Suppressor macrophage treated with lipopolysaccharide for 1 hour (primary cell): Measurements from ENCODE around the gene TACR3.
"Not testable (repeated sequence)": the region's sequence is repeated elsewhere in the genome, so short reads cannot be mapped to it uniquely, and the experiment has no call there.

Experiments
- DNase-seq, 3 donors: peaks; one replicate each; pipeline ENCODE4 v3.0.0-alpha.2; 2020 to 2022

Gene TACR3, protein sequence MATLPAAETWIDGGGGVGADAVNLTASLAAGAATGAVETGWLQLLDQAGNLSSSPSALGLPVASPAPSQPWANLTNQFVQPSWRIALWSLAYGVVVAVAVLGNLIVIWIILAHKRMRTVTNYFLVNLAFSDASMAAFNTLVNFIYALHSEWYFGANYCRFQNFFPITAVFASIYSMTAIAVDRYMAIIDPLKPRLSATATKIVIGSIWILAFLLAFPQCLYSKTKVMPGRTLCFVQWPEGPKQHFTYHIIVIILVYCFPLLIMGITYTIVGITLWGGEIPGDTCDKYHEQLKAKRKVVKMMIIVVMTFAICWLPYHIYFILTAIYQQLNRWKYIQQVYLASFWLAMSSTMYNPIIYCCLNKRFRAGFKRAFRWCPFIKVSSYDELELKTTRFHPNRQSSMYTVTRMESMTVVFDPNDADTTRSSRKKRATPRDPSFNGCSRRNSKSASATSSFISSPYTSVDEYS

DNA sequence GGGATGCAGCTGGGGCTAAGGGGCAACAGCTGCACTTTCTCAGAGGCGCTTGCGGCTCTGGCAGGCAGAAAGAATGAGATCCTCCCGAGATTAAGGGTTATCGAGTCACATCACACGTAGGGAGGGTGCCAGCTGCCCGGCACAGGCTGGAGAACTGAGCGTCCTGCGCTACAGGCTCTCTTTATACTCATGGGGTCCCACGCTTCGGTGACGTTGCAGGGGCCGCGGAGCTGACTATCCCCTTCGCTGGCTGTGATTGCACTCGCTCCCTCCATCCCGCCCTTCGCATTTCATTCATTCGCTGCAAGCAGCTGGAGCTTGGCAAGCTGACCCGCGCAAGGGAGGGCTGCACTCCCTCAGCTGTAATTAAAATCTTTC lies at the start of gene TACR3:
TACR3 (minus strand) TSS at position 156 of the 378 bp plus-strand sequence. CDS start 310 bp downstream, outside the sequence.
- DNase-seq = no peak

DNA sequence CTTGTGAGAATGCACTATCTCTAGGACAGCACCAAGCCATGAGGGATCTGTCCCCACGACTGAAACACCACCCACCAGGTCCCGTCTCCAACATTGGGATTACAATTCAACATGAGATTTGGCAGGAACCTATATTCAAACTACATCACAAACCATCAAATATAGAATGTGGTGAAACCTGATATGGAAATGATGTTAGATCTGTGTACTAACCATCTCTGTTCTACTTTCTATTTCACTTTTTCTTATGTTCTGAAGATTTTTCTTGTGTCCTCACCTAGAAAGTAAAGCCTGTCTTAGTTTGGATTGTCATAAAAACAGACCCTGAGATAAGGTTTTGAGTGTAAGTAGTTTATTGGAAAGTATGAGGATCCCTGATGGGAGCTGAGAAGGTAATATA lies 37.8 kb upstream of the TACR3 start:
- no peak for DNase-seq

DNA sequence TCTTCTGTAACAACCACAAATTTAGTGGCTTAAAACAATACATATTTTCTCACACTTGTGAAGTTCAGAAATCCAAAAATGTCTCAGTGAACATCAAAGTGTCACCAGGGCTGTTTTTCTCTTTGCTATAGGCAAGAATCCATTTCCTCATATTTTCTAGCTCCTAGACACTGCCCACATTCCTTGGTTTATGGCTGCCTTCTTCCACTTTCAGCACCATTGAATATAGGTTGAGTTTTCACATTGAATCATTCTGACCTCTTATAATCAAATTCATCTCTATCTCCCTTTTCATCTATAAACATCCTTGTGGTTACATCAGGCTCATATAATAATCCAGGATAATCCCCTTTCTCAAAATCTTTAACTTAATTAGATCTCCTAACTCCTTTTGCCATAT lies 37.0 kb upstream of the TACR3 start:
- DNase-seq = no peak

DNA sequence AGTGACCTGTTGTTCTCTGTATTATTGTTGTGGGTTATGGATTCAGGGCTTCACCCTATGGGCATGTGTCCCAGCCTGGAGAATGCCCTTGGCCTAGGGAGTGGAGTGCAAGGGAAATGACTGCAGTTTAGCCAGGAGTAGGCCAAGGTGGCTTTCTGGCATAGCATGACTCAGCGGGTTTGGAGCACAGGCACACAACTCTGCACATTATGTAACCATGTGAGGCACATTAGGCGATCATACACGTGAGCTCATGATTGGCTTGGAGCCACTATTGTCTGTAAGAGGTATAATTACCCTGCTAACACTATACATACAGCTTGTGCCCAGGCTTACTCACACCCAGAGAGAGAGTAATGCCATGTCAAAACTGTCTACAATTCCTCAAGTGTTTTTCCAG lies 35.1 kb upstream of the TACR3 start:
- DNase-seq = no peak

DNA sequence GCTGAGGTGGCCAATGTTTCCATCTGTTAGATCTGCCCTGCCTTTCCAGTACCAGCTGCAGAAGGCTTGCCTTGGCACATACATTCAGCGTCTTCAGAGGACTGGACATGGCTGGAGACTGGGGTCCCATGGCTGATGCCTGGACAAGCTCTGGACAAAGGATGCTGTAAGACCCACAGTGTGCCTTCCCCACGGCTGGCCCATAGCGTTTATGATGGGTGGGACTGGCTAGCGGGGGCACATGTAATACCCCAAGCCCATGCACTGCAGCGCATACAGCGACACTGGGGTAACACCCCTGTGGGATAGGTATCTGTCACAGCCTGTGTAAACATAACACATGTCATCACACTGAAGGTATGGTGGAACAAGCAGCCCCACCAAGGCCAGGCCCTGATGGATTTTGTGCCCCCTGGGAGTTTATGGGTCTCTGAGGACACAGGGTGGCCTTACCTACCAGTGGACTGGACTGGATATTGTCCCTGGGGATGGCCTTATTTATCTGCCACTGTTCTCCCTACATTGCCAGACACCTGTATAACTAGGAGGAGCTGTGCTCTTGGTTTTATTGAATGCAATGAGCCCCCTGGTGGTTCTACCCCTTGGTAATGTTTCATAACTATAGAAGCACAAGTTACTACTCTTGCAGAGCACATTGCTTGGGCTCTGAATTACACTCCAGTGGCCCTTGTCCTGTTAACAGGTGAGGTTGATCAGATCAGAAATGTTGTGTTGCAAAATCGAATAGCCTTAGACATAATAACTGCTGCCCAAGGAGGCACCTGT lies 34.3 kb upstream of the TACR3 start:
- no peak for DNase-seq

DNA sequence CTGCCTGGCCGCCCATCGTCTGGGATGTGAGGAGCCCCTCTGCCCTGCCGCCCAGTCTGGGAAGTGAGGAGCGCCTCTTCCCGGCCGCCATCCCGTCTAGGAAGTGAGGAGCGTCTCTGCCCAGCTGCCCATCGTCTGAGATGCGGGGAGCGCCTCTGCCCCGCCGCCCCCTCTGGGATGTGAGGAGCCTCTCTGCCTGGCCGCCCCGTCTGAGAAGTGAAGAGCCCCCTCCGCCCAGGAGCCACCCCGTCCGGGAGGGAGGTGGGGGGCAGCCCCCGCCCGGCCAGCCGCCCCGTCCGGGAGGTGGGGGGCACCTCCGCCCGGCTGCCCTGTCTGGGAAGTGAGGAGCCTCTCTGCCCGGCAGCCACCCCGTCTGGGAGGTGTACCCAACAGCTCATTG lies 3.4 kb upstream of the TACR3 start:
- not testable (repeated sequence) for DNase-seq

DNA sequence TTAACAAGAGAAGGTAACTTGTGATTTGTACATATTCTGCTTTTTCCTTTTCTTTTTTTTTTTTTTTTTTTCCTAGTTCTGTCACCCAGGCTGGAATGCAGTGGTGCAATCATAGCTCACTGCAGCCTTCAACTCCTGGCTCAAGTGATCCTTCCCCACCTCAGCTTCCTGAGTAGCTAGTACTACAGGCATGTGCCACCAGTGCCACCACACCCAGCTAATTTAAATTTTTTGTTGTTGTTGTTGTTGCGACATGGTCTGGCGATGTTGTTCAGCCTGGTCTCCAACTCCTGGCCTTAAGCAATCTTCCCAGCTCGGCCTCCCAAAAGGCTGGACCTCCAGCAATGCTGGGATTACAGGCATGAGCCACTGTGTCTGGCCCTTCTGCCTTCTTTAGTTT lies 1.5 kb upstream of the TACR3 start:
- DNase-seq = no peak

DNA sequence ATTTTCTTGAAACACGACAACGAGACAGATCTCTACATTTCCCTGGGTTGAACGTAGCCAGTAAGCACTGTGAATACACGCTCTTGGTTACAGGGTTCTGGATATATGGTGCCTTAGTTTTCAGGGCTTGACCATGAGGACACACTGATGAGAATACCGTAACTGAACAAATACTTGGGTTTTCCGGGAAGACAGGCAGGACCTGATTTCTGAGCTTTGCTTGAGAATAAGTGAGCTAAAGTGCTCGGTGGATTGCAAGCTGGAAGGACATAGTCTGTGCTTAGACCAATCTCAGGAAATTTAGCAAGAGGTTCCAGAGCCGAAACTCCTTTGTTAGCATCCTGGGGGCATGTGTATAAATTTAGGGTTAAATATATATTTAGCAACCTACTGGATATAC lies 876 bp upstream of the TACR3 start:
- no peak for DNase-seq

DNA sequence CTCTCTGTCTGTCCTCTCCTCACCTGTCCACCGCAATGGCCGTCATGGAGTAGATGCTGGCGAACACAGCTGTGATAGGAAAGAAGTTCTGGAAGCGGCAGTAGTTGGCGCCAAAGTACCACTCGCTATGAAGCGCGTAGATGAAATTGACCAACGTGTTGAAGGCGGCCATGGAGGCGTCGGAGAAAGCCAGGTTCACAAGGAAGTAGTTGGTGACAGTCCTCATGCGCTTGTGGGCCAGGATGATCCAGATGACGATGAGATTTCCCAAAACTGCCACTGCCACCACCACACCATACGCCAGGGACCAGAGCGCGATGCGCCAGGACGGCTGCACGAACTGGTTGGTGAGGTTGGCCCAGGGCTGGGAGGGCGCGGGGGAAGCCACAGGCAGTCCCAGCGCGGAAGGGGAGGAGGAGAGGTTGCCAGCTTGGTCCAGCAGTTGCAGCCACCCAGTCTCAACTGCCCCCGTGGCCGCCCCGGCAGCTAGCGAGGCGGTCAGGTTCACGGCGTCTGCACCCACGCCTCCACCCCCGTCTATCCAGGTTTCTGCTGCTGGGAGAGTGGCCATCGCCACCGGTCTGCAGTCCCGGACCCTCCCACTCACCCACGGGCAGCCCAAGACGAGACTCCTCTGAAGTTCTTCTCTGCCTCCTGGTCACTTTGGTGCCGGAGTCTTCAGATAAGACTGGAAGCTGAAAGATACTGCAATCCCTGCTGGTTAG lies 518 bp downstream of the TACR3 start:
- no peak for DNase-seq

DNA sequence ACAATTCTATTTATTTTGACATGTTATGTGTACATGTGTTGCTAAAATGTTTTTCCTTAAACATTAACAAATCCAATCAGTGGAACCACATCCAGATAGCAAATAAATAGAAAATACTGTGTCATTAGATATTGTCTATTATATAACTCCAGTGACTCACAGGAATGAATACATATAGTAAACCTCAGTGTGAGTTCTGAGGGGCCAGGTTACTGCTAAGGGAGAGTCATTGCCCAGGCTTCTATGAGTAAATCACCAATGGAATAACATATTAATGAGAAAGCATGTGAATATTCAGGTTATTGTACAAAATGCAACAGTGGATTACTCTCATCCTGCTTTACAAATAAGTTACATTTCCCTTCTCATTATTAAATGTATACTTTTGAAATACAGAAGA lies 27.2 kb downstream of the TACR3 start:
- DNase-seq = no peak

DNA sequence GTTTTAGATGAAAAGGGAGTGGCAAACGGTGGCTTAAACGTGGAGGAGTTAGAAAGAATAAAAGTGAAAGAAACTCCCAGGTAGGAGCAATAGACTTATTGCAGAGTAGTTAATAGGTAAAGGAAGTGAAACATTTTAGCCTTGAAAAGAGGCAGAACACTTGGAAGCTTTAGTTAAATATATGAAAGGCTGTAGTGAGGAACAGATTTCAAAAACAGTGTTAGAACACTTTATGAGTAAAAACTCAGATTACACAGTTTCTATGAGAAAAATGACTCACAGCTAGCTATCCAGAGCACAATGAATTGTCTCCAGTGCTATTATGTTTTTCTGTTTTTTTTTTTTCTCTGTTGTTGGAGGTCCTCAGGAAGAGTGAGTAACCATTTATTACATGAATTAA lies 45.8 kb downstream of the TACR3 start:
- no peak for DNase-seq

DNA sequence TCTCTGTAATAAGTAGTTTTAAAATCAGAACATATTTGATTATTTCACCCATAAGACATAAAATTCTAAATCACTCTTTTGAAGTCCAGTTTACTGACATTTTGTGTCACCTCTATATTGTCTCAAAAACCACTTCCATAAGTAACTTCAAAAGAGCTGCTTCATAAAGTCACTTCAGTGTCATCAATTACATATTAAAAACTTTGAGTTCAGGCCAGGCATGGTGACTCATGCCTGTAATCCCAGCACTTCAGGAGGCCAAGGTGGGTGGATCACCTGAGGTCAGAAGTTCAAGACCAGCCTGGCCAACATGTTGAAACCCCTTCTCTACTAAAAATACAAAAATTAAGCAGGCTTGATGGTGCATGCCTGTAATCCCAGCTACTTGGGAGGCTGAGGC lies 53.0 kb downstream of the TACR3 start:
- DNase-seq = not testable (repeated sequence)

DNA sequence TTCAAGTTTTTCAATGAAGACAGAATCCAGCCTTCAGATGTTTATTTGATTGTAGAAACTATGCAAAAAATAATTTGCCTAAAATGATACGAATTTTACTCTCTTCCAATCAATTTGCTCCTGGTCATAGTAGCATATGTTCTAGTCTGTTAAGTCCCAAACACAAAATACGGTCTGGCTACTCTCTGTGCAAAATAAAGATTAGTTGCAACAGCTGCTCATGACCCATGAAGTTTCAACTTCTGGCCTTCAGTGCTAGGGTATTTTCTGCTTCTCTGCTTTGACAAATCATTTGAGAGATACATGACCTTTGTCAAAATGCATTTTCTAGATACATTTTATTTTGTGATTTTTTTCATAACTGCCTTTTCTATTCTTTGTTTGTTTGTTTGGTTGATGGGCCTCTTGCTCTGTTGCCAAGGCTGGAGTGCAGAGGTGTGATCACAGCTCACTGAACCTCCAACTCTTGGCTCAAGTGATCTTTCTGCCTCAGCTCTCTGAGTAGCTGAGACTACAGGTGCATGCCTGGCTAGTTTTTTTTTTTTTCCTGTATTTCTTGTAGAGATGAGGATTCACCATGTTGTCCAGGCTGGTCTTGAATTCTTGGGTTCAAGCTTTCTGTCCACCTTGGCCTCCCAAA lies 55.2 kb downstream of the TACR3 start:
- DNase-seq = no peak

DNA sequence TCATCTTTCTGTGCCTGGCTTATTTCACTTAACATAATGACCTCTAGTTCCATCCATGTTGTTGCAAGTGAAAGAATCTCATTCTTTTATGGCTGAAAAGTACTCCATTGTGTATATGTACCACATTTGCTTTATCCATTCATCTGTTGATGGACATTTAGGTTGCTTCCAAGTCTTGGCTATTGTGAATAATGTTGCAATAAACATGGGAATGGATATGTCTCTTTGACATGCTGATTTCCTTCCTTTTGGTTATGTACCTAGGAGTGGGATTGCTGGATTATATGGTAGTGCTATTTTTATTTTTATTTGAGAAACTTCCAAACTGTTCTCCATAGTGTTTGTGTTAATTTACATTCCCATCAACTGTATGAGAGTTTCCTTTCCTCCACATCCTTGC lies 71.2 kb downstream of the TACR3 start:
- DNase-seq = no peak

DNA sequence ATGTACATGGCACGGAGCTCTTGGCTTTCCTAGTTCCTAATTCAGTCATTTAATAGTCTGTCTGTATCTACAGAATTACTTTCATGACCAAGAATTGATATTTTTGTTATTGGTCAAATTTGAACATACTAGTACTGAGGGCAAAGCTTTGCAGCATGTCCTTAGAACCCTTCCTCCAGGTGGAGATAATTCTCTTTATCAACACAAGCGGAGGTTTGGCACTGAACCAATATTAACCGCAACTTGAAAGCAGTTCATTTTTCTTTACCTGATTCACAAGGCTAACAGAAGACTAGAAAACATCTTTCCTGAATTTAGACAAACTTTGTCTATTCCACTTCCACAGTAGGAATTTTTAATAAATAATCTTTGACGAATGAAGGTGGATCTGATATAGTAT lies 73.8 kb downstream of the TACR3 start:
- DNase-seq = no peak

DNA sequence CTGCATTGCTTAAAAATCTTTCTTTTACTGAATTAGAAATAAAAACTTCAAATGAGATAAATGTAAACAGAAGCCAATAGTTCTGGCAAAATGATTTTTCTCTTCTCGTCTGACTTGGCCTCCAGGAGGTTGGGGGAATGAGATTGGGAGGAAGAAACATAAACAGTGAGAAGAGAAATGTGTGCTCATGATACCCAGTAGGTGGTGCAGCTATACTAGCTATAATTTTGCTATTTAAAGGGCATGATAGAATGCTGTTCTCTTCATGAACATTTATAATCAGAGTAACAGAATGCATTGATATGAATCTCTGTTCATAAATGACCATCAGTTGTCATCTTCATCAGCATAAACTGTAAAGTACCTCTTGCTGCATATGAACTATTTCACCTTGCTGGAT lies 85.5 kb downstream of the TACR3 start:
- DNase-seq = no peak

DNA sequence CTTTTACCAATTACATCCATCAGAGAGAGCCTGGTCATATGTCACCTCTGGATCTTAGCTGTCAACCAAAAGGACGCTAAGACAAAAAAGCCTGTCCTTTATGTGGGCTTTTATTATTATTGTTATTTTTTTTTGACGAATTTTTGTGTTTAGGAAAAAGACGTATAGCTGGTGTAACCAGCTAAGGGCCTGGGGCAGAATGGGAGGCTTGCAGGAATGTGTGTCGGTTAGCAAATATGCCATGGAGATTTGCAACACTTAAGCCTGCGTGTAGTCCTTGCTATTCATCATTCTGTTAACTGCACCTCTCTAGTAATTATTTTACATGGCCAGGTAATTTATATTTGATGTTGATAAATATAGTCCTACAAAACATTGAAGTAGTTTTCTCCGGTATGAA lies 93.5 kb downstream of the TACR3 start:
- no peak for DNase-seq

DNA sequence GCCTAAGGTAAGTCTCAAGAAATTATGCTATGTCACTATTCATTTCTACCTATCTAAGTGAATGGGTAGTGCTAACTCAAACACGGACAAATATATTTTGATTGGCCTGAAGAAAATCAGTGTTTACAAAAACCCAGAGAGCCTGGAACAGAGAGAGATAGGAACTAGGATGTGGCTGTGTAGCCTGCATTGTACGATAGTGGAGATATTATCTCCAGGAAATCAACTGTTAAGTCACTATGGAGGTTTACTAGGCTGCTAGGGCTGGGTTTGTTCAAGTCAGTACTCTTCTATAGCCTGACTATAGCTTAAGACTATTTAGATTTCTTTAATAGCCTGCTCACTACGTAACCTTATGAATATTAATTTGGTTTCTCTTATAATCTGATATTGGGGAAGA lies 127.9 kb downstream of the TACR3 start:
- DNase-seq = no peak

DNA sequence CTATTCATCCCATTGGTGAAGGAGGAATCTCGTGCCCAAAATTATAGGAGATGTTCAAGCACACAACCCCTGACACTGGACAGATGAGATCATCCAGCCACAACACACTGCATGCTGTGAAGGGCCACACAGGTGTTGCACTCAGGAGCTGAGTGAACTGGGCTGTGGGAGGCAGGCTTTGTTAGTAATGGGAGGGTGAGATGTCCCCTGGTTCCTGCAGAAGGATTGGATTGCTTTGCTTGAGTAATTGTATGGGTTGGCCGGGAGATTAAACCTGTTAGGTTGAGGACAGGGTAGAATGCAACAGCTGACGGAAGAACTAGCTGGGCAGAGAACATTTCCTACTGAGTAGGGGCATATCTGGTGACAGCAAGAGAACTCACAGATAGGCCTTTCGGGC lies 152.2 kb downstream of the TACR3 start:
- DNase-seq = no peak

DNA sequence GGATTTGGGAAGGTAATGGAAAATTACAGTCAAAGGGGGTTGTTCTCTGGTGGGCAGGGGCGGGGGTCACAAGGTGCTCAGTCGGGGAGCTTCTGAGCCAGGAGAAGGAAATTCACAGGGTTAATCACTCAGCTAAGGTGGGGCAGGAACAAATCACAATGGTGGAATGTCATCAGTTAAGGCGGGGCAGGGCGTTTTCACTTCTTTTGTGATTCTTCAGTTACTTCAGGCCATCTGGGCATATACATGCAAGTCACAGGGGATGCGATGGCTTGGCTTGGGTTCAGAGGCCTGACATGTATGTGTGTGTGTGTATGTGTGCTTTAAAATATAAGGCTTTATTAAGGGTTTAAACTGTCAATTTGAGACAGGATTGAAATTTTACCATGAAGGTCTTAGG lies 160.6 kb downstream of the TACR3 start:
- DNase-seq = not testable (repeated sequence)
